DND-41 (cell line): ENCODE measurements around the gene GSDMA.

Experiments
- EZH2 ChIP-seq: IDR thresholded peaks from 3 replicates; pipeline ENCODE4 v1.6.1; 2012; ENCODE audit warnings: borderline replicate concordance, low read depth, mild to moderate bottlenecking, moderate library complexity, low read length, inconsistent platforms; ENCODE audit not compliant: severe bottlenecking
- TF ChIP-seq, protein P1 (sequence below): IDR thresholded peaks from 2 replicates; pipeline ENCODE4 v1.5.1; 2012; ENCODE audit warnings: borderline replicate concordance, low read length, moderate library complexity, mild to moderate bottlenecking; ENCODE audit not compliant: poor library complexity, severe bottlenecking; ENCODE audit errors: extremely low read depth

DNA sequence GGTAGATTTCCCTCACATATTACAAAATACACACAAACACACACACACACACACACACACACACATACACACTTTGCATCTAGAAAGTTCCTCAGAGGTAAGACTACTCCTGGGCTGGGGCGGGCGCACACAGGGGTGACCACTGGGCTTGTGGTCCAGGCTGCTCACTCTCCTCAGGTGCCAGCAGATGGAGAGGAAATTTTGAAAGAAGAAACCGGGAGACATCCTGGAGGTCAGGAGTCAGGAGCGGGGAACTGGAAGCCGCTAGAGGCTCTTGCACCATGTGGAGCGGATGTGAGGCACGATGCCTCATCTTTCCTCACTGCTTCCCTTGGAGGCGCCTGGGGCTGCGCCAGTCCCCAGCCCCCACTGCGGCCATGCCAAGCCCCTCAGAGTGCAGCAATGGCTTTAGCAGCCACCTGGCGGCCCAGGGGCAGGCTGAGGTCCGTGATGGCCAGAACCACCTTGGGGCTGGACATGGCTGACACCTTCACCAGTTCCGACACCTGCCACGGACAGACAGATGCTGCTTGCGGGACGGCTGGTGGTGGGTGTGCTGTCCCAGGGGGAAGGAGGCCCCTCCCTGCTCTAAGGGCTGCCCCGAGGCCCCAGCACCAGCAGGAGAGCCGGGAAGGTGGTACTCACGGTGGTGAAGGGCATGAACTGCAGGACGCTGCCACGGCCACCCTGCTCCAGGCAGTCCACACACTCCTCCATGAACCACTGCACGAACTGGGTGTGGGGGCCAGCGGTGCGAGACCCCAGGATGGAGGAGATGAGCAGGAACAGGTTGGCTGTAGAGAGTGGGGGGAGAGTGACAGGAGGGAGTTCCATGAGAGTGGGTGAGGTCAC, 56.6 kb downstream of the GSDMA start:
- TF ChIP-seq, protein P1, sequence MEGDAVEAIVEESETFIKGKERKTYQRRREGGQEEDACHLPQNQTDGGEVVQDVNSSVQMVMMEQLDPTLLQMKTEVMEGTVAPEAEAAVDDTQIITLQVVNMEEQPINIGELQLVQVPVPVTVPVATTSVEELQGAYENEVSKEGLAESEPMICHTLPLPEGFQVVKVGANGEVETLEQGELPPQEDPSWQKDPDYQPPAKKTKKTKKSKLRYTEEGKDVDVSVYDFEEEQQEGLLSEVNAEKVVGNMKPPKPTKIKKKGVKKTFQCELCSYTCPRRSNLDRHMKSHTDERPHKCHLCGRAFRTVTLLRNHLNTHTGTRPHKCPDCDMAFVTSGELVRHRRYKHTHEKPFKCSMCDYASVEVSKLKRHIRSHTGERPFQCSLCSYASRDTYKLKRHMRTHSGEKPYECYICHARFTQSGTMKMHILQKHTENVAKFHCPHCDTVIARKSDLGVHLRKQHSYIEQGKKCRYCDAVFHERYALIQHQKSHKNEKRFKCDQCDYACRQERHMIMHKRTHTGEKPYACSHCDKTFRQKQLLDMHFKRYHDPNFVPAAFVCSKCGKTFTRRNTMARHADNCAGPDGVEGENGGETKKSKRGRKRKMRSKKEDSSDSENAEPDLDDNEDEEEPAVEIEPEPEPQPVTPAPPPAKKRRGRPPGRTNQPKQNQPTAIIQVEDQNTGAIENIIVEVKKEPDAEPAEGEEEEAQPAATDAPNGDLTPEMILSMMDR = no peak
- no peak for TF ChIP-seq EZH2
